Stimulated activated CD4-positive, alpha-beta T cell treated with anti-CD3 and anti-CD28 coated beads, TNF-alpha, amount 100 ng/mL, for 1 hour (primary cell): ENCODE measurements around the gene FLAD1.
"Not testable (repeated sequence)": the region's sequence is repeated elsewhere in the genome, so short reads cannot be mapped to it uniquely, and the experiment has no call there.

ENCODE experiments used
- DNase-seq, 3 donors: peaks; one replicate each; pipeline ENCODE4 v3.0.0-alpha.2; 2020; ENCODE audit warnings: low read depth in 3 of 3, low spot score in 1 of 3

FLAD1 gene

DNA sequence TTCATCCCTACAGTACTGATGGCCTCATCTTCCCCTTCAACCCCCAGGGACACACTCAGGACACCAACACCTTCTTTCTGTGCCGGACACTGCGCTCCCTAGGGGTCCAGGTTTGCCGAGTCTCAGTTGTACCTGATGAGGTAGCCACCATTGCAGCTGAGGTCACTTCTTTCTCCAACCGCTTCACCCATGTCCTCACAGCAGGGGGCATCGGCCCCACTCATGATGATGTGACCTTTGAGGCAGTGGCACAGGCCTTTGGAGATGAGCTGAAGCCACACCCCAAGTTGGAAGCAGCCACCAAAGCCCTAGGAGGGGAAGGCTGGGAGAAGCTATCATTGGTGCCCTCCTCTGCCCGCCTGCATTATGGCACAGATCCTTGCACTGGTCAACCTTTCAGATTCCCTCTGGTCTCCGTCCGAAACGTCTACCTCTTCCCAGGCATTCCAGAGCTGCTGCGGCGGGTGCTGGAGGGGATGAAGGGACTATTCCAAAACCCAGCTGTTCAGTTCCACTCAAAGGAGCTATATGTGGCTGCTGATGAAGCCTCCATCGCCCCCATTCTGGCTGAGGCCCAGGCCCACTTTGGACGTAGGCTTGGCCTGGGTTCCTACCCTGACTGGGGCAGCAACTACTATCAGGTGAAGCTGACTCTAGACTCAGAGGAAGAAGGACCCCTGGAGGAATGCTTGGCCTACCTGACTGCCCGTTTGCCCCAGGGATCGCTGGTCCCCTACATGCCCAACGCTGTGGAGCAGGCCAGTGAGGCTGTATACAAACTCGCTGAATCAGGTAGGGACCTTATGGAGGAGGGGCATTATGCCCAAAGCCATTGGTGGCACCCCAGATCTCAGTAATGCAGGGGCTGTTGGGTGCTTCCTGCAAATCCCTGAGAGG, 5.2 kb downstream of the FLAD1 start:
- no peak for DNase-seq

DNA sequence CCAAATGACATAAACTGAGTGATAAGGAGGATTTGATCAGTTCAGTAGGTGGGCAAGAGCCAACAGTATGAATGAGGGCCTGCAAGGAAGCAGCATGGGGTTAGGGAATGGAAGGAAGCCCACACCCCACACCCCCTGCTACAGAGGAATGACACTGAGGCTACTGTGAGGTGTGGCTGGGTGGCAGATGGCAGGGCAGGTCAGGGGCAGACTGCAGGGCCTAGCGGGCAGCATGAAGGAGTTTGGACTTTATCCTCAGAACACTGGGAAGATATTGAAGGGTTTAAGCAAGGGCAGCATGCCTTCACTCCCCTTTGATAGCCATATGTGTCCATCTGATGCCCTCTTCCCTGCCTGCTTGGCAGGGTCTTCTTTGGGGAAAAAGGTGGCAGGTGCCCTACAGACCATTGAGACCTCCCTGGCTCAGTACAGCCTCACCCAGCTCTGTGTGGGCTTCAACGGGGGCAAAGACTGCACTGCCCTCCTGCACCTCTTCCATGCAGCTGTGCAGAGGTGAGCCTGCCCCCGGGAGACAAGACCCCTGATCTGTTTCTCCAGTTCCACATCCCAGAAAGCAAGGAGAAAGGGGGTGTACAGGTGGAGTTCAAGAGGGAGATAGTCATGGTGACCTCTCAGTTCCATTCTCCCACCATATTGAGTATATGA, 6.2 kb downstream of the FLAD1 start:
- DNase-seq, result no peak

DNA sequence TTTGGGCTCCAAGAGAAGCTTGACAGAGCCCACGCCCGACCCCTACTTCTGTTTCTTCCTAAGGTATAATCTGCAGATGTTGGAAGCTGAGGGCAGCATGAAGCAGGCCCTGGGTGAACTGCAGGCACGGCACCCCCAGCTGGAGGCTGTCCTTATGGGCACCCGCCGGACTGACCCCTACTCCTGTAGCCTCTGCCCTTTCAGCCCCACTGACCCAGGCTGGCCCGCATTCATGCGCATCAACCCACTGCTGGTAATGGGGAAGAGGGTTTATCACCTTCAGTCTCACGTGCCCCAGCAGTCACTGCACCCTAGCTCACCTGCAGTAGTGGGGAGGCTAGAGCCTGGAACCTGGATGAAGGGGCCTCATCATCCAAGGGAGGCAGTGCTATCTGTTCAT, 7.1 kb downstream of the FLAD1 start:
- no peak for DNase-seq

DNA sequence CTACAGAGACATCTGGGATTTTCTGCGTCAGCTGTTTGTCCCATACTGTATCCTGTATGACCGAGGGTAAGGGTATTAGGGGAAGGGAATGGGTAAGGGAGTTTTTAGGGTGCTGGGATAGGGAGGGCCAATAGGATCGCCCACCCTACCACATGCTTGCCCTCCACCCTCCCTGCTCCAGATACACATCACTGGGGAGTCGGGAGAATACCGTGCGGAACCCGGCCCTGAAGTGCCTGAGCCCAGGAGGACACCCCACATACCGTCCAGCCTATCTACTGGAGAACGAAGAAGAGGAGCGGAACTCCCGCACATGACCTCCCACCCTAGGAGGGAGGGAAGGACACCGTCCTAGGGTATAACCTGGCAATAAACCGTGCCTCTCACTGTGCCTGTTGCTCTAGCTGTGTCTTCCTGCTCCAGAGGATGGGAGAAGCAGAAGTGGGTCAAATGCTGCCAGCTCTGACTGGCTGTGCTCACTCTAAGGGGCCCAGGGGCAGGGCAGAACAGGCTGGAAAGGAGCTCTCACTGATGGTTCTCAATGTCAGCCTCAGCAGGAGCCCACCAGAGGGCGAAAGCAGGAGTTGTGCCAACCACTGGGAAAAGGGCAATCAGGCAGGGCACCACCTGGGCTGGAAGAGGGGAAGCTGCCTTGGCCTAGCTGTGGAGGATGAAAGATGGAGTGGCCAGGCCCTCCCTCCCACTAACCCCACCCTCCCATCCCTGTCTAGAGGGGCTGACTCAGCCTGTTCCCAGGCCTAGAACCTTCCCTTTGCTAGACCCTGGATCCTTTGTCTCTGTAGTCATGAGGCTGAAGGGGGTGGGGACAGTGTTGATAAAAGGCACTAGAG, 9.8 kb downstream of the FLAD1 start:
- no peak for DNase-seq

DNA sequence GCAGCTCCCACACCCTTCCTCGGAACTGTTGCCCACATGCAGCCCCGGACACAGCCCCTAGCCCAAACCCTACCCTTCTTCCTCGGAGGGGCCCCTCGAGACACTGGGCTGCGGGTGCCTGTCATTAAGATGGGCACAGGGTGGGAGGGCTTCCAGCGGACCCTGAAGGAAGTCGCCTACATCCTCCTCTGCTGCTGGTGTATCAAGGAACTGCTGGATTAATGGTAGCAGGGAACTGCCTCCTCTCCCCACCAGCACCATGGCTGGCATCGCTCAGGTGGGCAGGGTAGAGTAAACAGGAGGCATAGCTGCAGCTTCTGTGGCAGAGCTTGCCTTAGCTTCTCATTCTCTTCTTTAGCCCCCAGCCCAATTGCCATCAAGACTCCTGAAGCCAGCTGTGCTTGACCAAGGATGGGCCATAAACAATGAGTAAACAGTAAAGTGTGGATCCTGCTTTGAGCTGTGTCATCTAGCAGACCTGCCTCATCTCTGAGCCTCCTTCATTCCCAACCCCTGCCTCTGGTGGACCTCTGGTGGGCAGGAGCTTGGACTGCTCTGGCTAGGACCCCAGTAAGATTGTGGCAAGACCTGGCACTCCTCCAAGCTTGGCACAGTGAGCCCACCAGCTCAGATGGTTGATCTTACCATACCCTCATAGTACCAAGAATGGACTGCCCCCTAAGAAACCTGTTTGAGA, 10.6 kb downstream of the FLAD1 start, which contains the start of gene LENEP:
Gene LENEP (plus strand): TSS at position 15 of the 697 bp plus-strand sequence. CDS start 22 bp downstream, at position 37.
- DNase-seq, result no peak

DNA sequence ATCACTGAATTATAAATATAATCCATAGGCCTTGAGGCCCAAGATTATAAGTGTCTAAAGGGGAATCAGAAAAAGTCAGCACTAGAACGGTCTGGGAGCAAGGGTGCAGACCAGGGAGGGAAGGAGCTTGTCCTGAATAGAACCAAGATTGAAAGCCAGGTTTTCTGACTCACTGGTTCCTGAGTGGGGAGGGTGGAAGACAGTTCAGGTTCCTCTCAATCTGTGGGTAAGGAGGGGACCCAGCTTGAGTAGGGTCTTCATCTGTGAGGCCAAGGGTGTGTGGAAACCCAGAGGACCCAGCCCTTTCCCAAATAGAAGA, 11.1 kb downstream of the FLAD1 start:
- DNase-seq, result no peak

DNA sequence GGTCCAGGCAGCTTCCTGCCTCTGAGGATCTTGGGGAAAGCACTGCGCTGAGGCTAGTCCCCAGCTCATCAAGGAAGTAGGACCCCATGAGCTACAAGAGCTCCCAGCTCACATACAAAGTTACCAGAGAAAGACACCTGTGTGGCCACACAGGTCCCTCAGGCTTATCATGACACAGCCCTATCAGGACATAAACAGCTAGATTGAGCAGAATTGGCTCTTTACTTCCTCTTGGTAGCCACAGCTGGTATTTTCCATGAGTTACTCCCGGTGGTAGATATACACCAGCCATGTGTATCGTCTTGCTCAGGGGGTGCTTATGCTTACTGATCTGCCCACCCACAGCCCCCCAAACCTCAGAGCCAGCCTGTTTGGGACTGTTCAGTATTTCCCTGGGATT, 11.4 kb downstream of the FLAD1 start:
- DNase-seq, result no peak

DNA sequence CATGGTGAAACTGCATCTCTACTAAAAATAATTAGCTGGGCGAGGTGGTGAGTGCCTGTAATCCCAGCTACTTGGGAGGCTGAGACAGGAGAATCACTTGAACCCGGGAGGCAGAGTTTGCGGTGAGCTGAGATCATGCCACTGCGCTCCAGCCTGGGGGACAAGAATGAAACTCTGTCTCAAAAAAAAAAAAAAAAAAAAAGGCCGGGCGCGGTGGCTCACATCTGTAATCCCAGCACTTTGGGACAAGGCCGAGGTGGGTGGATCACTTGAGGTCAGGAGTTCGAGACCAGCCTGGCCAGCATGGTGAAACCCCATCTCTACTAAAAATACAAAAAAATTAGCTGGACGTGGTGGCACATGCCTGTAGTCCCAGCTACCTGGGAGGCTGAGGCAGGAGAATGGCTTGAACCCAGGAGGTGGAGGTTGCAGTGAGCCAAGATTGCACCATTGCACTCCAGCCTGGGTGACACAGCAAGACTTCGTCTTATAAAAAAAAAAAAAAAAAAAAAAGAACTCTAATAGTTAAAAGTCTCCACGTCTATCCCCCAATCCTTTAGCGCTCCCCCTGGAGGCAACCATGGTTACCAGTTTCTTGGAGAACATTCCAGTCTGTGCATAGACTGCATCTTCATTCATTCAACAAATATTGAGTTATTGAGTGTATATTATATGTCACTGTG, 12.3 kb downstream of the FLAD1 start:
- not testable (repeated sequence) for DNase-seq

DNA sequence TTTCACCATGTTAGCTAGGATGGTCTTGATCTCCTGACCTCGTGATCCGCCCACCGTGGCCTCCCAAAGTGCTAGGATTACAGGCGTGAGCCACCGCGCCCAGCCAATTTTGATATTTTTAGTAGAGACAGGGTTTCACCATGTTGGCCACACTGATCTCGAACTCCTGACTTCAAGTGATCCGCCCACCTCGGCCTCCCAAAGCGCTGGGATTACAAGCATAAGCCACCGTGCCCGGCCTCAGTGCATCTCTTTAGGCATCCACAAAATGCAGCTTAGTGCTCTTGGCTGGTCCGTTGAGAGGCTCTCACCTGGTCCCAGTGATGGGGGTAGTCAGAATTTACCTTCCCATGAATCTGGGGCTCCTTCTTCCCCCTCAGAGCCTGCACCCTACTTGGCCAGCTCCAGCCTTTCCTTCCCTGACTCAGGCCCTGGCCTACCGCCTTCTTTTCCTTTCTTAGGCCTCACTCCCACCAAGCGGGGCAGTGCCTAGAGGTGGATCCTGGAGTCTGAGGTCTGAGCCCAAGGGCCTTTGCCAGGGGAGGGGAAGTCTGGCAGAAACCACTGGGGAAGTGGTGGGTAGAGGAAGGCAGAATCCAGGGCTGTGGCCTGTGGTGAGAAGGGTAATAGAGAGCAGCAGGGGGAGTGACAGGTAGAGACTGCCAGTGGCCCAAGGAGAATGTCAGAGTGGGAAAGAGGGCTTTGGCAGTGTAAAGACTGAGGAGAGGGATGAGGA, 14.0 kb downstream of the FLAD1 start:
- no peak for DNase-seq

DNA sequence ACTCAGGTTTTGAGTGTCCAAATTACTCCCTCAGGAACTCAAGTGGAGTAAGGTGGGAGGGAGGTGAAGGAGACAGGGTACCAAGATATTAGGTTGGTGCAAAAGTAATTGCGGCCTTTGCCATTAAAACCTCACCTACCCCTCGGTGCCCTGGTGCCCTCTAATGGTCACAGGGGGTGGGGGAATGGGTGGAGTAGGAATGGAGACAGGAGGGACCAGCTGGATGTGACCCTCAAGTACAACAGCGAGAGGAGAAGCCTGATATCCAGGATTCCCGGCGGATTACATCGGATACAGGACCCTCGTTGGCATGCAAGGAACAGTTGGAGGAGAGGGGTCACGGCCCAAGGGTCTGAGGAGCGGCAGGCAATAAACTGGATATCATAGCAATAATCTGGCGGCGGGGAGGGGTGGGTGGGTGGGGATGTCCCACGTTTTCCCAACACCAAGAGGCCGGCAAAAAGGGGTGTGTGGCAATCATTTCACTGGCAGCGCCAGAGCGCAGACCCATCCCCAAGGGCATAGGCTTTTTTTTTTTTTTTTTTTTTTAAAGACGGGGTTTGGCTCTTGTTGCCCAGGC, 15.1 kb downstream of the FLAD1 start:
- no peak for DNase-seq

DNA sequence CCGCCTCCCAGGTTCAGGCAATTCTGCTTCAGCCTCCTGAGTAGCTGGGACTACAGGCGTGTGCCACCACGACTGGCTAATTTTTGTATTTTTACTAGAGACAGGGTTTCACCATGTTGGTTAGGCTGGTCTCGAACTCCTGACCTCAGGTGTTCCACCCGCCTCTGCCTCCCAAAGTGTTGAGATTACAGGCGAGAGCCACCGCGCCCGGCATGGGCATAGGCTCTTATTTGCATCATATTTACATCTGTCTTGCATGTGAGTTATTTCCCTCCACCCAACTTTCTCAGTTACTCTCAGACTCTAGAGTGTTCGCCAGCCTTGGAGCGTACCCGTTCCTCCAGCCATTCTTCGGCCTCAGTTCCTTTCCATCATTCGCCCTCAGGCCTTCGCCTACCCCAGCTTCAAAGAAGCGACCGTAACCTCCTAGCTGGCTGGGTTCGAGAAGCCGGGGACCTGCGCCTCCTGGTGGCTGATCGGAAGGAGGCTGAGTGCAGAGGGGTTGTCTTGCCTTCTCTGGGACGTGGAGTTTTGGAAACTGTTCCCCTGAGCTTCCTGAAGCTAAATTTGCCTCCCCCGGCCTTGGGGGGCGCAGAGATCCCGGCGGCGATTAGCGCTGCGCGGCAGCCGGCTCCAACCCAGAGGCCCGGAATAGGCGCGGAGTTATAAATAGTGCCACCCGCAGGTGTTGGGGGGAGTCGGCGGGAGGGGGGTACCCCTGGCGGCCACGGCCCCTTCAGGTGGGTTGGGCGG, 15.8 kb downstream of the FLAD1 start:
- peak in 1 of 3 donors; percentile 63 for DNase-seq

DNA sequence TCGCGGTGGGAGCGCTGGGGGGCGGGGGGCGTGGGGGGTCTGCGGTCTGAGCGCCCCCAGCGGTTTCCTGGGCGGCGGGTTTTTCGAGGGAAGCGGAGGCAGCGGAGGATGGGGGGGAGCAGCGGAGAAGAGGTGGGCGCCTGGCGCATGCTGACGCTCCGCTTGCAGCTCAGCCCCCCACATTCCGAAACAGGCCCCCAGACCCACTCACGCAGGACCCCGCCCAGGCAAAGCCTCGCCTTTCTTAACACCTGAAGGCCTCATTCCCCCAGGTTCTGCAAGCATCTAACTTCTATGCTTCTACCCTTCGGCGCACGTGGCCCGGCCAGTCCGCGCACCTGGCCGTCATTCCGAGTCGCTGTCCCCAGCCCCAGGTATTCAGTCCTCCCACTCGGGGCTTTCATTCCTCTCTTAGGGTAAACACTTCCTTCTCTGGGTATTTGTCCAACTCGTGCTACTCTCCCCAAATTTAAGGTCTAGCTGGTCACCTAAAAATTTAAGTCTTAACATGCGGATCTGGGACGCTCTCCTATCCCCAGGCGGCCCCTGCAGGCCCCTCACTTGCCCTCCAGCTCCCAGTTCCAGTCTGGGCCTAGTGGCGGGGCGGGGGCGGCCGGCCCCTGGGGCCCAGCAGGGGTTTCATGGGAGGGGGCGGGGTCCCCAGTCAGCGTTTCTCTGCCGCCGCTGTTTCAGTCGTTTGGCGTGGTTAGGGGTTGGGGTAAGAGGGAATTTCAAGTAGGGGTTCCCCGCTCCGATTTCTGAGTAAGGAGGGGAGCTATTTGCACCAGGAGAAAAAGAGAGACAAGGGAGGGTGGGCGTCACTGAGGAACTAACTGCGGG, 16.6 kb downstream of the FLAD1 start:
- DNase-seq, result peak in 1 of 3 donors; percentile 61

DNA sequence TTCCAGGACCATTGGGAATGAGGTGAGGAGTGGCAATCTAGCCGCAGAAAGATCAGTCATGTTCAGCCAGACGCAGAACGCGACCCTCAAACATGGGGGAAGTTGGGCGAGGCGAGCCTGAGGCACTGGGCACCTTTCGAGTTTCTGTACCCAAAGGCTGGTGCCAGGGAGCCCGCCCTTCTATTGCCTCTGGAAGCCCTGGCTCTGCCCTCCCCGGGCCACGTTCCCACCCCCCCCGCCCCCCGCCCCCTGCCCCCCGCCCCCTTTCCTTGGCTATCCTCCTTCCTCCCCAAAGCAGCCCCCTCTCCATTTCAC, 17.2 kb downstream of the FLAD1 start:
- no peak for DNase-seq

DNA sequence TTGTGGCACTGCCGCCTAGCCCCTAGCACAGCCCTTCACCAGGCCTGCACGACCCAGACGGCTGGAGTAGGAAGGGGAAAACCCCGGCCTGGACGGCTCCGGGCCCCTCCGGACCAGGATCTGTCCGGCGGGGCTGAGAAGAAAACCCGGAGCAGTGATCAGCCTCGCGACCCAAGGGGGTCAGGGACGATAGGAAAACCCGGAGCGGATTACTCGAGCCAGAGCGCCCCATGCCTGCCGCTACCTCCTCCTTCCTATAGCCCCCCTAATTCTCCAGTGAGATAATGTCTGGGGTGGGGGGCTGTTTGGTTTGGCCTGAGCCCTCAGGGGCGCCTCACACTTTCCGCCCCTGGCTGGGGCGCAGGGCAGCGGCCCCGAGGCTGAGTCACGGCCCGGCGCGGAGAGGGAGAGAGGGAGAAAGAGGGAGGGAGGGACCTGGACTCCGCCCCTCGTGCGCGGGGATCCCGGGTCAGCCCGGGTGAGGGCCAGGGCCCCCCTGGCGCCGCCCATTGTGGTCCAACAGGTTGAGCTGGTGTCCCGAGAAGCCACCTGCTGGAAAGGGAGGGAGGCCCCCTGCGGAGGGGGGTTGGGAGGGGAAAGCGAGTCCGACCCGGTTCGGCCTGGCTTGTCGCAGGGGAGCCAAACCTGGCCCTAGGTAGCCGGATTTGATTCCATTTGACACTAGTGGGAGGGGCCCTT, 17.7 kb downstream of the FLAD1 start:
- peak; percentile 45 to 64 (median 54) for DNase-seq

DNA sequence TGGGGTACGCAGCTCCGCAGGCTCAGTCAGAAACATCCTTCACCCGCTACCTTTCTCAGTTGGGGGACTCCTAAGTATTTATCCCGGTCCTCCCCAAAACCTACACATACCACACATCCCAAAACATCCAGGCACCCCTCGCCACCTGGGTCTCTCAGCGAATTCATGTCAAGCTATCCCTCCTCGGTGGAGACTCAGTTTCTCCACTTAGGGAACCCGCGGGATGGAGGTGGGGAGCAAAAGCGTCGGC, 18.2 kb downstream of the FLAD1 start:
- DNase-seq, result no peak

DNA sequence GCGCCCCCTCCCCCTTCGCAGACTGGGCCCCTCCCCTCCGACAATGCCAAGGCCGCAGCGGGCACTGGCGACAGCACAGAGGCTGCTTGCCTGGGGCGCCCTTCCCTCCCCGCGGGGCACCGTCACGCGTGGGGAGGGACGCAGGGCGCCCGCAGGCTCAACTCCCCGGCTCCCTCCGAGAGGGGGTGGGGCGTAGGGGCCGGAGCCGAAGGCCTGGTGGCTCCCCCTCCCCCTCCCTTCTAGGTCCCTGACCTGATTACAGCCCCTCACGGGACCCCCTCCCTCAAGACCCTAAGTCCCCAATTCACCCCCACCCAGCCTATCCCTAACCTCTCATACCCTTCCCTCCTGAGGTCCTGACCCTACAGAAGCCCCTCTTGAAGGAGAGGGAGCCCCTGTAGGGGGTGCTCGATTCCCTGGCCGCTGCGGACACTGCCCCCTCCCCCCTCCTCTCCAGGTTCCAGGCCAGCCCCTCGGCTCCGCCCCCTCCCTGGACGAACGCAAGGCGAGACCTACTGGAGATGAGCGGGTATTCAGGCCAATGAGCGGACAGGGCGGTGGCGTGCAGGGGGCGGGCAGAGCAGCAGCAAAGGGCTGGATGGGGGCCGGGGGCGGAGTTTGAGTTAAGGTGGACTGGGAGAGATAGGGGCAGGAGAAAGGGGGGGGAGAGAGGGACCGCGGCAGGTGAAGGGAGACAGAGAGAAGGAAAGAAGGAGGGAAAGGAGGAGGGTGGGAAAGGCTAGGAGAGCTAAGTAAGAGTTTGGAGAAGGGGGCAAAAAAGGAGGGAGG, 18.7 kb downstream of the FLAD1 start:
- peak; percentile 94 to 96 (median 96) for DNase-seq
